ENCODE results near the gene CDC14A.

CDC14A gene

DNA sequence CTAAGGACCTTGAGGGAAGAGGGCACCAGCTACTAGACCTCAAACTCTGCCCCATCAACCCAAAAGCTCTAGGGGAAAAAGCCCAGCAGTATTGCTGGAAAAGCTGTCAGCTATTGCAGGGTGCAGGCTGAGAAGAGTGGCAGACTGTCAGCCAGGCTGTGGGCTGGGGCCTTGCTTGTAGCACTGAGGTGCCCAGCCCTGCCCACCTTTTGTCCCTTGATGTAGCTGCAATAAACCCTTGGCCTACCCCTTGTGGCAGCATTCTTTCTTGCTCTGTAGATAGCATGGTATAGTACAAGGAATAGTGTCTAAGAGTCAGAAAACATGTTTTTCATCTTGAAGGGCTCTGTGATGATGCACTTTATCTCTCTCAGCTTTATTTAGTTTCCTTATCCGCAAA, 39.4 kb downstream of the CDC14A start:
- no peak for DNase-seq
- Histone ChIP-seq H3K36me3 (no peaks in the 10 kb centered on the region), H3K9me3 (ENCODE audit: severe bottlenecking) (no peaks in the 10 kb centered on the region), H3K4me3 (ENCODE audit: low read depth, low read length) (no peak overlapping the region), H3K27me3 (ENCODE audit: insufficient read depth, low read depth, severe bottlenecking) (no peaks in the 10 kb centered on the region), H3K27ac (no peak overlapping the region)
- TF ChIP-seq, protein P1, sequence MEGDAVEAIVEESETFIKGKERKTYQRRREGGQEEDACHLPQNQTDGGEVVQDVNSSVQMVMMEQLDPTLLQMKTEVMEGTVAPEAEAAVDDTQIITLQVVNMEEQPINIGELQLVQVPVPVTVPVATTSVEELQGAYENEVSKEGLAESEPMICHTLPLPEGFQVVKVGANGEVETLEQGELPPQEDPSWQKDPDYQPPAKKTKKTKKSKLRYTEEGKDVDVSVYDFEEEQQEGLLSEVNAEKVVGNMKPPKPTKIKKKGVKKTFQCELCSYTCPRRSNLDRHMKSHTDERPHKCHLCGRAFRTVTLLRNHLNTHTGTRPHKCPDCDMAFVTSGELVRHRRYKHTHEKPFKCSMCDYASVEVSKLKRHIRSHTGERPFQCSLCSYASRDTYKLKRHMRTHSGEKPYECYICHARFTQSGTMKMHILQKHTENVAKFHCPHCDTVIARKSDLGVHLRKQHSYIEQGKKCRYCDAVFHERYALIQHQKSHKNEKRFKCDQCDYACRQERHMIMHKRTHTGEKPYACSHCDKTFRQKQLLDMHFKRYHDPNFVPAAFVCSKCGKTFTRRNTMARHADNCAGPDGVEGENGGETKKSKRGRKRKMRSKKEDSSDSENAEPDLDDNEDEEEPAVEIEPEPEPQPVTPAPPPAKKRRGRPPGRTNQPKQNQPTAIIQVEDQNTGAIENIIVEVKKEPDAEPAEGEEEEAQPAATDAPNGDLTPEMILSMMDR (IDR thresholded peaks at IDR 0.05; ENCODE audit: low read depth, low read length) = no peak

DNA sequence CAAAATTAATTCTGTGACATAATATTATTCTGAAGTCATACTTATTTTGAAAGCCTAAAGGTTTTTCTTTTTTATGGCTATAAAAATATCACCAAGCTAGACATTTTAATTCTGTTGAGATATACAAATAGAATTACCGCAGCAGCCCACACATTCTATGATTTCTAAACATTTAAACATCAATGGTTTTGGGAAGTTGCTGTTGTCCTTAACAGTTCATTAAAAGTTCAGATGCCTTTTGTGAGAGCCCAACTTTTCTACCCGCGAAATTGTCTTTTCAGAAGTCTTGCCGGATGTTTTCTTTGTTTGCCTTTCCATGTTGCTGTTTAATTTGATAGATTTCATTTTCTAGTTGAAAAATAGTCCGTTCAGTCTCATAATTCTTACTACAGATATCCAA, 40.5 kb downstream of the CDC14A start:
- H3K9me3 ChIP-seq (ENCODE audit: severe bottlenecking) = no peaks in the 10 kb centered on the region
- TF ChIP-seq, protein P1 (IDR thresholded peaks at IDR 0.05; ENCODE audit: low read depth, low read length) = no peak
- no peak overlapping the region for H3K27ac ChIP-seq
- H3K4me3 ChIP-seq (ENCODE audit: low read depth, low read length) = no peak overlapping the region
- H3K36me3 ChIP-seq = no peaks in the 10 kb centered on the region
- H3K27me3 ChIP-seq (ENCODE audit: insufficient read depth, low read depth, severe bottlenecking) = no peaks in the 10 kb centered on the region
- DNase-seq = no peak

DNA sequence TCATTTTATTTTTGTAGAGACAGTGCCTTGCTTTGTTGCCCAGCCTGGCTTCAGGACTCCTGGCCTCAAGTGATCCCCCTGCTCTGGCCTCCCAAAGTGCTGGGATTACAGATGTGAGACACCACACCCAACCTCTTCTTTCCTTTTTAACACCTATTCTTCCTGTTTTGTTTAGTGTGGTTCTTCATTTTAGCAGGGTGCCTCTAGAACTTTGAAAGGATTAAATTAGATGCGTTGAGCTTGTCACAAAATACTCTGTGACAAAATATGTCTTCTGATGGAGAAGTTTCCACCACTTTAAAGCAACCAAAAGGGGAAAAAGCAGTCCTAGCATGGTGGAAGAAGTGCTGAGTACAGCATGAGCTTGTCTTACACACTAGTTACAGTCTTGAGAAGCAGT, 42.0 kb downstream of the CDC14A start:
- no peak for DNase-seq
- H3K9me3 ChIP-seq (ENCODE audit: severe bottlenecking) = no peaks in the 10 kb centered on the region
- TF ChIP-seq, protein P1 (IDR thresholded peaks at IDR 0.05; ENCODE audit: low read depth, low read length) = no peak
- H3K36me3 ChIP-seq = no peaks in the 10 kb centered on the region
- no peaks in the 10 kb centered on the region for H3K27me3 ChIP-seq (ENCODE audit: insufficient read depth, low read depth, severe bottlenecking)
- no peak overlapping the region for H3K27ac ChIP-seq
- no peak overlapping the region for H3K4me3 ChIP-seq (ENCODE audit: low read depth, low read length)

DNA sequence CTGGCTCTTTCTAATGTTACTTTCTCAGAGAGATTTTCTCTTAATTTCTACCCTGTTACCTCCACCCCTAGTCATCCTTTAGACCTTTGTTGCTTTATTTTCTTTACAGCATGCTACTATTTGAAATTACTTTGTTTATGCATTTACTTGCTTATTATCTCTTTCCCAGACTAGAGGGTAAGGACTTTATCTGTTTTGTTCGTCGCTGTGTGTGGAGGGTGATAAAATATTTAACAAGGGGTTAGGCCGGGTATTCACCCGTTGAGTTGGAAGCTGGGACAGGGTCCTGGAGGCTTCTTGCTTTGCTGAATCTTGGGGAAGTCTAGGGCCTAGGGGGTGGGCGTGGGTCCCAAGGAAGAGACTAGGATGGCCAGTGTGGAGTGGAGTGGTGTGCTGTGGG, 43.6 kb downstream of the CDC14A start:
- TF ChIP-seq, protein P1 (IDR thresholded peaks at IDR 0.05; ENCODE audit: low read depth, low read length) = no peak
- no peaks in the 10 kb centered on the region for H3K27me3 ChIP-seq (ENCODE audit: insufficient read depth, low read depth, severe bottlenecking)
- no peak for DNase-seq
- no peaks in the 10 kb centered on the region for H3K9me3 ChIP-seq (ENCODE audit: severe bottlenecking)
- H3K36me3 ChIP-seq = no peaks in the 10 kb centered on the region
- H3K27ac ChIP-seq = no peak overlapping the region
- no peak overlapping the region for H3K4me3 ChIP-seq (ENCODE audit: low read depth, low read length)

DNA sequence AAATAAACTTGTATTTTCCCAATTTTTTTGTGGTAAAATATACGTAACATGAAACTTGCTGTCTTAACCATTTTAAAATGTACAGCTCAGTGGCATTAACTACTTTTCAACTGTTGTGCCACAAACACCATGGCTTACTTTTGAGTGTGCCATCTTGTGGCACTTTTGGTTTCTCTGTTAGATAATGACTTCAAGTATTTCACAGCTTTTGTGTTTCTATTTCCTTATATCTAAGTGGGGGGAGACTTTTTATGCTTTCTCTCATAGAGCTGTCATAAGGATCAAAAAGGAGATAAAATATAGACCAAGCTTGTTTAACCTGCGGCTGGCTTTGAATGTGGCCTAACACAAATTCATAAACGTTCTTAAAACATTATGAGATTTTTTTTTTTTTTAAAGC, 44.3 kb downstream of the CDC14A start:
- no peak overlapping the region for H3K27ac ChIP-seq
- TF ChIP-seq, protein P1 (IDR thresholded peaks at IDR 0.05; ENCODE audit: low read depth, low read length) = no peak
- no peak for DNase-seq
- H3K9me3 ChIP-seq (ENCODE audit: severe bottlenecking) = no peaks in the 10 kb centered on the region
- H3K27me3 ChIP-seq (ENCODE audit: insufficient read depth, low read depth, severe bottlenecking) = no peaks in the 10 kb centered on the region
- no peaks in the 10 kb centered on the region for H3K36me3 ChIP-seq
- no peak overlapping the region for H3K4me3 ChIP-seq (ENCODE audit: low read depth, low read length)

DNA sequence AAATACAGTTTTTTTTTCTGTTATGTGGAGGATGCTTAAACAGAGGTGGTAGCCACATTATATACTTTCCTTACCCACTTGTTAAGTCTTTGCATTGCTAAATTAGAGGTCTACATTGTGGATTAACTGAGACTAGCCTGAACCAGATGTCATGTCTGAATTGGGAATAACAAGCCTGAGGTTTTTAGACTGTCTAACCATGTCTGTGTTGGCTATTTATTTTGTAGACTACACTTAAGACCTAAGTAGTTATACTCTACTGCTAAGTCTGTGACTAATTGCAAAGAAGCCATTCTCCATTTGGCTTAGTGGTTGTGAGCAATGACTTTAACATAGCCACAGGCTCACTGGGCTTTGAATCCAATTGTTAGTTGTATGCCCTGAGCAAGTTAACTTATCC, 45.4 kb downstream of the CDC14A start:
- Histone ChIP-seq H3K36me3 (no peaks in the 10 kb centered on the region), H3K27ac (no peak overlapping the region), H3K27me3 (ENCODE audit: insufficient read depth, low read depth, severe bottlenecking) (no peaks in the 10 kb centered on the region), H3K4me3 (ENCODE audit: low read depth, low read length) (no peak overlapping the region), H3K9me3 (ENCODE audit: severe bottlenecking) (no peaks in the 10 kb centered on the region)
- TF ChIP-seq, protein P1 (IDR thresholded peaks at IDR 0.05; ENCODE audit: low read depth, low read length) = no peak
- DNase-seq = no peak

All from WERI-Rb-1 (cell line).